K562 (cell line): ENCODE measurements around the gene RALA. TPM values are rescaled to one million over a fixed set of nuclear protein-coding genes. Genes with fewer than 3 reads are reported as not detected.

ENCODE experiments used
- FOXA1 ChIP-seq: fragments of 450-650 bp; IDR thresholded peaks from 2 replicates; pipeline ENCODE4 v1.6.1; 2016; ENCODE audit warnings: mild to moderate bottlenecking, borderline replicate concordance
- JUN ChIP-seq, 2 experiments: sonication (generic) in 1 of 2; formaldehyde crosslinking in 1 of 2; IDR thresholded peaks; 2 replicates each; pipeline versions ENCODE4 v1.6.1 to v1.8.0; 2012 to 2022; ENCODE audit warnings: borderline replicate concordance in 2 of 2, mild to moderate bottlenecking in 2 of 2, improper control_type of control experiment in 1 of 2, low read depth in 1 of 2, low read length in 1 of 2, missing genetic modification reagents in 1 of 2
- LCOR ChIP-seq: sonication (generic); formaldehyde crosslinking; IDR thresholded peaks from 2 replicates; pipeline ENCODE4 v1.8.0; 2022; ENCODE audit warnings: mild to moderate bottlenecking, missing genetic modification reagents
- MYC ChIP-seq, 2 experiments: fragments of 250-450 bp in 1 of 2; sonication (Bioruptor Pico) in 1 of 2; IDR thresholded peaks; 2 replicates each; pipeline versions ENCODE4 v1.5.1 to v1.6.1; 2012 to 2021; ENCODE audit warnings: low read depth in 2 of 2, borderline replicate concordance in 1 of 2, improper control_type of control experiment in 1 of 2, low read length in 1 of 2, mild to moderate bottlenecking in 1 of 2, moderate library complexity in 1 of 2
- RB1 ChIP-seq: fragments of 450-650 bp; IDR thresholded peaks from 2 replicates; pipeline ENCODE4 v1.6.1; 2017; ENCODE audit warnings: low read depth, mild to moderate bottlenecking
- RCOR1 ChIP-seq, 2 experiments: IDR thresholded peaks; 2 replicates each; pipeline ENCODE4 v1.6.1; 2012; ENCODE audit warnings: low read depth in 2 of 2, low read length in 2 of 2, borderline replicate concordance in 1 of 2, improper control_type of control experiment in 1 of 2
- polyA plus RNA-seq, 8 experiments: library from polyadenylated mRNA; depleted of rRNA in 4 of 8; stranded (reverse) in 5 of 8; unstranded in 3 of 8; fragments of >200 nt; fragmentation: Nextera tagmentation in 2 of 8; fragmentation: Illumina TruSeq in 1 of 8; extraction: Ambion mirVana in 2 of 8; extraction: Trizol in 1 of 8; gene quantifications; 2 replicates each; pipeline versions ENCODE4 v1.2.1 to v1.2.3, GENCODE V29; 2011 to 2014; ENCODE audit warnings: inconsistent platforms in 1 of 8, missing spikeins in 1 of 8
- total RNA-seq, 7 experiments: library from RNA; depleted of rRNA in 6 of 7; stranded (reverse); fragments of >200 nt in 6 of 7; fragmentation: Illumina TruSeq in 2 of 7; extraction: Trizol in 2 of 7; gene quantifications; 2 replicates each; pipeline versions ENCODE4 v1.2.1 to v1.2.3, GENCODE V29; 2011 to 2021; ENCODE audit warnings: low replicate concordance in 1 of 7
- TF ChIP-seq, protein P1 (sequence below): fragments of 450-650 bp; IDR thresholded peaks from 2 replicates; pipeline ENCODE4 v1.6.1; 2016; ENCODE audit warnings: mild to moderate bottlenecking, moderate library complexity
- TF ChIP-seq, protein P2 (sequence below): fragments of 250-450 bp; sonication (Bioruptor Pico); IDR thresholded peaks from 2 replicates; pipeline ENCODE4 v1.4.0; 2020; ENCODE audit warnings: mild to moderate bottlenecking, moderate library complexity, borderline replicate concordance
- TF ChIP-seq, protein P3 (sequence below): conservative IDR thresholded peaks from 2 replicates; pipeline ENCODE4 v1.6.1; 2011; ENCODE audit warnings: low read depth, mild to moderate bottlenecking, low read length; ENCODE audit not compliant: control insufficient read depth

RALA gene
- total and polyA plus RNA-seq, 9 of the 15 experiments (the other 6 are each of a cell fraction or from before 2014, with no cell fraction given) = 7.2 to 28.0 (median 25.7) TPM

DNA sequence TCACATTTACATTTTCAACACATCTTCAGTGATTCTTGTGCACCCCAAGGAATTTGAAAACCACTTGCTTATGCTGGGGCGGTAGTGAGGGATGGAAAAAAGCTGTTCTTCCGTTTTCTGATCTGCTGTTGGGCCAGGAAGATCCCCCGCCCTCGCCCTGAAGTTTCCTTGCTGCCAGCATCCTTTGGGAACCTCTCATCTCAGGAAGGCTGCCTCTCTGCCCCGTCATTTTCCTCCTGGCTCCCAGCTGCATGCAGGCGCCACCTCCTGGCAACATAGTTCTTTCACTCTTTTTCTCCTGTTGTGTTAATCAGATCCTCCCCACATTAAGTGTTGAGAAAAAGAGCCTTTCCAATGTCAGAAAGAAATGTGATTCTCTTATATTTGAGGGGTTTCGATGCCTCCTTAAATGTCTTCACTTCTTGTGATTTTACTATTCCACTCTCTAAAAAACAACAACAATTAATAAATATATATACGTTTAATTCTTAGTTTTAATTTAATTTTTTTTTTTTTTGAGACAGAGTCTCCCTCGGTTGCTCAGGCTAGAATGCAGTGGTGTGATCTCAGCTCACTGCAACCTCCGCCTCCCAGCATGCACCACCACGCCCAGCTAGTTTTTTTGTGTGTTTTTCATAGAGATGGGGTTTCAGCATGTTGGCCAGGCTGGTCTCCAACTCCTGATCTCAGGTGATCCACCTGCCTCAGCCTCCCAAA lies 122.9 kb downstream of the RALA start (continued):
- TF ChIP-seq, protein P1, sequence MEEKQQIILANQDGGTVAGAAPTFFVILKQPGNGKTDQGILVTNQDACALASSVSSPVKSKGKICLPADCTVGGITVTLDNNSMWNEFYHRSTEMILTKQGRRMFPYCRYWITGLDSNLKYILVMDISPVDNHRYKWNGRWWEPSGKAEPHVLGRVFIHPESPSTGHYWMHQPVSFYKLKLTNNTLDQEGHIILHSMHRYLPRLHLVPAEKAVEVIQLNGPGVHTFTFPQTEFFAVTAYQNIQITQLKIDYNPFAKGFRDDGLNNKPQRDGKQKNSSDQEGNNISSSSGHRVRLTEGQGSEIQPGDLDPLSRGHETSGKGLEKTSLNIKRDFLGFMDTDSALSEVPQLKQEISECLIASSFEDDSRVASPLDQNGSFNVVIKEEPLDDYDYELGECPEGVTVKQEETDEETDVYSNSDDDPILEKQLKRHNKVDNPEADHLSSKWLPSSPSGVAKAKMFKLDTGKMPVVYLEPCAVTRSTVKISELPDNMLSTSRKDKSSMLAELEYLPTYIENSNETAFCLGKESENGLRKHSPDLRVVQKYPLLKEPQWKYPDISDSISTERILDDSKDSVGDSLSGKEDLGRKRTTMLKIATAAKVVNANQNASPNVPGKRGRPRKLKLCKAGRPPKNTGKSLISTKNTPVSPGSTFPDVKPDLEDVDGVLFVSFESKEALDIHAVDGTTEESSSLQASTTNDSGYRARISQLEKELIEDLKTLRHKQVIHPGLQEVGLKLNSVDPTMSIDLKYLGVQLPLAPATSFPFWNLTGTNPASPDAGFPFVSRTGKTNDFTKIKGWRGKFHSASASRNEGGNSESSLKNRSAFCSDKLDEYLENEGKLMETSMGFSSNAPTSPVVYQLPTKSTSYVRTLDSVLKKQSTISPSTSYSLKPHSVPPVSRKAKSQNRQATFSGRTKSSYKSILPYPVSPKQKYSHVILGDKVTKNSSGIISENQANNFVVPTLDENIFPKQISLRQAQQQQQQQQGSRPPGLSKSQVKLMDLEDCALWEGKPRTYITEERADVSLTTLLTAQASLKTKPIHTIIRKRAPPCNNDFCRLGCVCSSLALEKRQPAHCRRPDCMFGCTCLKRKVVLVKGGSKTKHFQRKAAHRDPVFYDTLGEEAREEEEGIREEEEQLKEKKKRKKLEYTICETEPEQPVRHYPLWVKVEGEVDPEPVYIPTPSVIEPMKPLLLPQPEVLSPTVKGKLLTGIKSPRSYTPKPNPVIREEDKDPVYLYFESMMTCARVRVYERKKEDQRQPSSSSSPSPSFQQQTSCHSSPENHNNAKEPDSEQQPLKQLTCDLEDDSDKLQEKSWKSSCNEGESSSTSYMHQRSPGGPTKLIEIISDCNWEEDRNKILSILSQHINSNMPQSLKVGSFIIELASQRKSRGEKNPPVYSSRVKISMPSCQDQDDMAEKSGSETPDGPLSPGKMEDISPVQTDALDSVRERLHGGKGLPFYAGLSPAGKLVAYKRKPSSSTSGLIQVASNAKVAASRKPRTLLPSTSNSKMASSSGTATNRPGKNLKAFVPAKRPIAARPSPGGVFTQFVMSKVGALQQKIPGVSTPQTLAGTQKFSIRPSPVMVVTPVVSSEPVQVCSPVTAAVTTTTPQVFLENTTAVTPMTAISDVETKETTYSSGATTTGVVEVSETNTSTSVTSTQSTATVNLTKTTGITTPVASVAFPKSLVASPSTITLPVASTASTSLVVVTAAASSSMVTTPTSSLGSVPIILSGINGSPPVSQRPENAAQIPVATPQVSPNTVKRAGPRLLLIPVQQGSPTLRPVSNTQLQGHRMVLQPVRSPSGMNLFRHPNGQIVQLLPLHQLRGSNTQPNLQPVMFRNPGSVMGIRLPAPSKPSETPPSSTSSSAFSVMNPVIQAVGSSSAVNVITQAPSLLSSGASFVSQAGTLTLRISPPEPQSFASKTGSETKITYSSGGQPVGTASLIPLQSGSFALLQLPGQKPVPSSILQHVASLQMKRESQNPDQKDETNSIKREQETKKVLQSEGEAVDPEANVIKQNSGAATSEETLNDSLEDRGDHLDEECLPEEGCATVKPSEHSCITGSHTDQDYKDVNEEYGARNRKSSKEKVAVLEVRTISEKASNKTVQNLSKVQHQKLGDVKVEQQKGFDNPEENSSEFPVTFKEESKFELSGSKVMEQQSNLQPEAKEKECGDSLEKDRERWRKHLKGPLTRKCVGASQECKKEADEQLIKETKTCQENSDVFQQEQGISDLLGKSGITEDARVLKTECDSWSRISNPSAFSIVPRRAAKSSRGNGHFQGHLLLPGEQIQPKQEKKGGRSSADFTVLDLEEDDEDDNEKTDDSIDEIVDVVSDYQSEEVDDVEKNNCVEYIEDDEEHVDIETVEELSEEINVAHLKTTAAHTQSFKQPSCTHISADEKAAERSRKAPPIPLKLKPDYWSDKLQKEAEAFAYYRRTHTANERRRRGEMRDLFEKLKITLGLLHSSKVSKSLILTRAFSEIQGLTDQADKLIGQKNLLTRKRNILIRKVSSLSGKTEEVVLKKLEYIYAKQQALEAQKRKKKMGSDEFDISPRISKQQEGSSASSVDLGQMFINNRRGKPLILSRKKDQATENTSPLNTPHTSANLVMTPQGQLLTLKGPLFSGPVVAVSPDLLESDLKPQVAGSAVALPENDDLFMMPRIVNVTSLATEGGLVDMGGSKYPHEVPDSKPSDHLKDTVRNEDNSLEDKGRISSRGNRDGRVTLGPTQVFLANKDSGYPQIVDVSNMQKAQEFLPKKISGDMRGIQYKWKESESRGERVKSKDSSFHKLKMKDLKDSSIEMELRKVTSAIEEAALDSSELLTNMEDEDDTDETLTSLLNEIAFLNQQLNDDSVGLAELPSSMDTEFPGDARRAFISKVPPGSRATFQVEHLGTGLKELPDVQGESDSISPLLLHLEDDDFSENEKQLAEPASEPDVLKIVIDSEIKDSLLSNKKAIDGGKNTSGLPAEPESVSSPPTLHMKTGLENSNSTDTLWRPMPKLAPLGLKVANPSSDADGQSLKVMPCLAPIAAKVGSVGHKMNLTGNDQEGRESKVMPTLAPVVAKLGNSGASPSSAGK = no peak
- TF ChIP-seq RCOR1 (IDR thresholded peaks at IDR 0.05; ENCODE audit: borderline replicate concordance in 1 of 2, low read depth in 2 of 2, low read length in 2 of 2) (peak in 1 of 2 experiments; percentile 48; a peak in 1 of 4 replicates), JUN (IDR thresholded peaks at IDR 0.05; ENCODE audit: borderline replicate concordance, low read depth, low read length) (0 out of 2 replicates have a peak, but pooled peaks have one; percentile 11), JUN (CRISPR knock-in tag; IDR thresholded peaks at IDR 0.05; ENCODE audit: borderline replicate concordance) (no peak), RB1 (peak; percentile 50; the same call in 1 of the 2 replicates), LCOR (CRISPR knock-in tag) (no peak), FOXA1 (no peak), MYC (IDR thresholded peaks at IDR 0.05; ENCODE audit: low read depth, low read length) (peak; percentile 62), MYC (CRISPR knock-in tag; IDR thresholded peaks at IDR 0.05; ENCODE audit: borderline replicate concordance, low read depth) (no peak)
- TF ChIP-seq, protein P2, sequence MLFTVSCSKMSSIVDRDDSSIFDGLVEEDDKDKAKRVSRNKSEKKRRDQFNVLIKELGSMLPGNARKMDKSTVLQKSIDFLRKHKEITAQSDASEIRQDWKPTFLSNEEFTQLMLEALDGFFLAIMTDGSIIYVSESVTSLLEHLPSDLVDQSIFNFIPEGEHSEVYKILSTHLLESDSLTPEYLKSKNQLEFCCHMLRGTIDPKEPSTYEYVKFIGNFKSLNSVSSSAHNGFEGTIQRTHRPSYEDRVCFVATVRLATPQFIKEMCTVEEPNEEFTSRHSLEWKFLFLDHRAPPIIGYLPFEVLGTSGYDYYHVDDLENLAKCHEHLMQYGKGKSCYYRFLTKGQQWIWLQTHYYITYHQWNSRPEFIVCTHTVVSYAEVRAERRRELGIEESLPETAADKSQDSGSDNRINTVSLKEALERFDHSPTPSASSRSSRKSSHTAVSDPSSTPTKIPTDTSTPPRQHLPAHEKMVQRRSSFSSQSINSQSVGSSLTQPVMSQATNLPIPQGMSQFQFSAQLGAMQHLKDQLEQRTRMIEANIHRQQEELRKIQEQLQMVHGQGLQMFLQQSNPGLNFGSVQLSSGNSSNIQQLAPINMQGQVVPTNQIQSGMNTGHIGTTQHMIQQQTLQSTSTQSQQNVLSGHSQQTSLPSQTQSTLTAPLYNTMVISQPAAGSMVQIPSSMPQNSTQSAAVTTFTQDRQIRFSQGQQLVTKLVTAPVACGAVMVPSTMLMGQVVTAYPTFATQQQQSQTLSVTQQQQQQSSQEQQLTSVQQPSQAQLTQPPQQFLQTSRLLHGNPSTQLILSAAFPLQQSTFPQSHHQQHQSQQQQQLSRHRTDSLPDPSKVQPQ (CRISPR knock-in tag) = no peak
- TF ChIP-seq, protein P3, sequence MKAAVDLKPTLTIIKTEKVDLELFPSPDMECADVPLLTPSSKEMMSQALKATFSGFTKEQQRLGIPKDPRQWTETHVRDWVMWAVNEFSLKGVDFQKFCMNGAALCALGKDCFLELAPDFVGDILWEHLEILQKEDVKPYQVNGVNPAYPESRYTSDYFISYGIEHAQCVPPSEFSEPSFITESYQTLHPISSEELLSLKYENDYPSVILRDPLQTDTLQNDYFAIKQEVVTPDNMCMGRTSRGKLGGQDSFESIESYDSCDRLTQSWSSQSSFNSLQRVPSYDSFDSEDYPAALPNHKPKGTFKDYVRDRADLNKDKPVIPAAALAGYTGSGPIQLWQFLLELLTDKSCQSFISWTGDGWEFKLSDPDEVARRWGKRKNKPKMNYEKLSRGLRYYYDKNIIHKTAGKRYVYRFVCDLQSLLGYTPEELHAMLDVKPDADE = no peak
